Prostate gland (tissue), 2 donors: ENCODE data around the gene TMEM17. TPM values are rescaled to one million over a fixed set of nuclear protein-coding genes. Genes with fewer than 3 reads are reported as not detected.

ENCODE experiments used
- DNase-seq: peaks from one replicate; pipeline ENCODE4 v3.0.0-alpha.2; 2019; ENCODE audit warnings: low spot score
- H3K27ac ChIP-seq, 2 donors: fragments of 200-600 bp; sonication (generic); 2 replicates each; pipeline ENCODE4 v1.5.1; 2017 to 2019
- H3K27me3 ChIP-seq: fragments of 200-600 bp; sonication (generic); replicated peaks from 2 replicates; pipeline ENCODE4 v1.5.1; 2019; ENCODE audit not compliant: insufficient read depth
- H3K36me3 ChIP-seq, 2 donors: fragments of 200-600 bp; sonication (generic); 1 replicate in 1 of 2; 2 replicates in 1 of 2; pipeline versions ENCODE4 v1.5.1 to v1.8.1; 2017 to 2019
- H3K4me1 ChIP-seq: fragments of 200-600 bp; sonication (generic); replicated peaks from 2 replicates; pipeline ENCODE4 v1.5.1; 2019
- H3K4me3 ChIP-seq, 2 donors: fragments of 200-600 bp; sonication (generic); 2 replicates each; pipeline ENCODE4 v1.5.1; 2017 to 2019
- H3K9me3 ChIP-seq: fragments of 200-600 bp; sonication (generic); 2 replicates; pipeline ENCODE4 v1.5.1; 2017
- CTCF ChIP-seq, 4 experiments: fragments of 200-600 bp in 2 of 4; fragments of 450-650 bp in 2 of 4; sonication (generic) in 2 of 4; IDR thresholded peaks; 1 replicate in 3 of 4; 2 replicates in 1 of 4; pipeline ENCODE4 v1.5.1; 2016 to 2019; ENCODE audit warnings: antibody characterized with exemption in 4 of 4, mild to moderate bottlenecking in 2 of 4, moderate library complexity in 2 of 4
- POLR2A ChIP-seq: fragments of 450-650 bp; IDR thresholded peaks from one replicate; pipeline ENCODE4 v1.6.1; 2016; ENCODE audit warnings: antibody characterized with exemption, mild to moderate bottlenecking
- POLR2AphosphoS5 ChIP-seq: sonication (generic); formaldehyde crosslinking; IDR thresholded peaks from one replicate; pipeline ENCODE4 v1.6.1; 2017; ENCODE audit warnings: antibody characterized with exemption
- WGBS: methylation state at CpG from one replicate; pipeline ENCODE4 v1.1.5; 2018; 5-methylcytosine and 5-hydroxymethylcytosine counted together
- intact Hi-C: fragments of 100-400 bp; cut with DNase I; formaldehyde crosslinking; loops from one replicate; pipeline ENCODE4 v1.14.2; 2022
- total RNA-seq, 2 donors: library from RNA; depleted of rRNA; stranded (reverse); fragments of >200 nt; gene quantifications; one replicate each; pipeline ENCODE4 v1.1.0, GENCODE V29; 2016

The TMEM17 gene
- total RNA-seq, 2 donors from 2014 or later: 2.6 to 4.0 TPM

GRCh38 chr2:62540408-62541168, 34.6 kb upstream of the TMEM17 start:
- H3K27me3 ChIP-seq: no peaks in the 10 kb centered on the region
- intact Hi-C loops: no loop called here
- WGBS: 85% methylated on average over 5 of the region's 5 CpGs

GRCh38 chr2:62539606-62540407, 33.8 kb upstream of the TMEM17 start:
- no peaks in the 10 kb centered on the region for H3K9me3 ChIP-seq
- TF ChIP-seq POLR2AphosphoS5: no peak
- no peak for TF ChIP-seq CTCF (IDR thresholded peaks at IDR 0.05)
- no peak for TF ChIP-seq POLR2A
- H3K4me3 ChIP-seq: no peak overlapping the region
- no peaks in the 10 kb centered on the region for H3K4me1 ChIP-seq
- H3K27me3 ChIP-seq: no peaks in the 10 kb centered on the region
- no peak overlapping the region for H3K27ac ChIP-seq
- no peaks in the 10 kb centered on the region for H3K36me3 ChIP-seq
- intact Hi-C loops: no loop called here
- DNase-seq: no peak

More at GRCh38 chr2:62540408-62541168, 34.6 kb upstream of the TMEM17 start:
- no peak overlapping the region for H3K4me3 ChIP-seq
- TF ChIP-seq POLR2A: no peak
- TF ChIP-seq CTCF (IDR thresholded peaks at IDR 0.05): no peak
- TF ChIP-seq POLR2AphosphoS5: no peak
- H3K36me3 ChIP-seq: no peaks in the 10 kb centered on the region
- no peaks in the 10 kb centered on the region for H3K4me1 ChIP-seq
- H3K27ac ChIP-seq: no peak overlapping the region
- H3K9me3 ChIP-seq: no peaks in the 10 kb centered on the region
- no peak for DNase-seq

GRCh38 chr2:62538756-62539155, 32.8 kb upstream of the TMEM17 start:
- no peaks in the 10 kb centered on the region for H3K36me3 ChIP-seq
- no peaks in the 10 kb centered on the region for H3K27me3 ChIP-seq
- H3K9me3 ChIP-seq: no peaks in the 10 kb centered on the region
- H3K4me1 ChIP-seq: no peaks in the 10 kb centered on the region
- H3K4me3 ChIP-seq: no peak overlapping the region
- TF ChIP-seq POLR2AphosphoS5 (no peak), POLR2A (no peak), CTCF (IDR thresholded peaks at IDR 0.05) (no peak)
- H3K27ac ChIP-seq: no peak overlapping the region
- no peak for DNase-seq
- intact Hi-C loops: no loop called here
- 91% methylated on average over 1 of the region's 1 CpG for WGBS

- no peaks in the 10 kb centered on the region for H3K4me1 ChIP-seq
- intact Hi-C loops: no loop called here
- no peaks in the 10 kb centered on the region for H3K27me3 ChIP-seq
- 90% methylated on average over 8 of the region's 8 CpGs for whole genome bisulfite sequencing
- TF ChIP-seq POLR2A (no peak), CTCF (IDR thresholded peaks at IDR 0.05) (no peak), POLR2AphosphoS5 (no peak)
- no peaks in the 10 kb centered on the region for H3K36me3 ChIP-seq
- H3K9me3 ChIP-seq: no peaks in the 10 kb centered on the region
- H3K4me3 ChIP-seq: no peak overlapping the region
- no peak for DNase-seq
- H3K27ac ChIP-seq: no peak overlapping the region
Measured at GRCh38 chr2:62537814-62538213, 31.8 kb upstream of the TMEM17 start.
